GOT3 (cell line): ENCODE results near the gene ENDOU.
"Not testable (repeated sequence)": the region's sequence is repeated elsewhere in the genome, so short reads cannot be mapped to it uniquely, and the experiment has no call there.

ENCODE experiments used
- DNase-seq: peaks from one replicate; lab custom pipeline; 2025; ENCODE audit warnings: mixed read lengths; lab: John Stamatoyannopoulos, UW

The ENDOU gene

DNA sequence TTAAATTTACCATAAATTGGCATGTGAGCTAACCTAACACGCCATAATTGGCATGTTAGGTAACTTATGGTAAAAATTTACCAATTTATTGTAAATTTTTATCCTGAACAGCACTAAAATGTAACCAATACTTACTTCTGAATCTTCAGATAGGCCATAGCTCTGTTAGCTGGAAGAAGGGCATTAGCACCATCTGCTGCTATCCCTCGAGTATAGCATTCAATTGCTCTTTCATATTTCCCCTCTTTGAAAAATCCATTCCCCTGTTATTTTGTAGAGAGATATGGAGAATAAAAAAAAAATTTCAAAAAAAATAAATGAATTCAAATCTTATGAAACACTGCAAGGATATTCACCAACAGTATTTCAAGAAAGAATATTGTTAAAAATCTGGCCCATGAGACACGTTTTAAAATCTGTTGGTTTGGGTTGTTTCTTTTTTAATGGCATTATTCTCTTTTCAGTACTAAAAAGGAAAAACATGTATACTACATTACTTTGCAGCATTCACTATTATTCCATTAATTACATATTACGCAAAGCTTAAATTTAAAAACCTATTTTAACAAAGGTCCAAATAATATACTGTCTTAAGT is 38.5 kb downstream of the ENDOU start:
- no peak for DNase-seq

DNA sequence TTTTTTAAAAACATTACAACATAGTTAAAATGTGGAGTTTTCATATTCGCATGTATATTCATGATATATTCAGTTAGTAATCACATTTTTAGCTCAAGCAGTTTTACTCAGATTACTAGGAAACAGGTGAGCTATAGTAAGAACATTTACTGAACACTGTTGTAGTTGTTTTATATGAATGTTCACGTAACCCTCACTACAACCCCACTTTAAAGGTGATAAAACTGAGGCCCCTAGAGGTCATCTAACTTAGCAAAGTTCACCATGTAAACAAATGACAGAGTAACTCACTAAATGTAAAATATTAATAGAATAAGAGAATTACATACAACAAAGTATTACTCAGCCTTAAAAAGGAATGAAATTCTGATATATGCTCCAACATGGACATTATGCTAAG is 45.5 kb downstream of the ENDOU start:
- DNase-seq = no peak

GRCh38 chr12:47672068-47672467 is 53.2 kb downstream of the ENDOU start:
- DNase-seq = no peak

DNA sequence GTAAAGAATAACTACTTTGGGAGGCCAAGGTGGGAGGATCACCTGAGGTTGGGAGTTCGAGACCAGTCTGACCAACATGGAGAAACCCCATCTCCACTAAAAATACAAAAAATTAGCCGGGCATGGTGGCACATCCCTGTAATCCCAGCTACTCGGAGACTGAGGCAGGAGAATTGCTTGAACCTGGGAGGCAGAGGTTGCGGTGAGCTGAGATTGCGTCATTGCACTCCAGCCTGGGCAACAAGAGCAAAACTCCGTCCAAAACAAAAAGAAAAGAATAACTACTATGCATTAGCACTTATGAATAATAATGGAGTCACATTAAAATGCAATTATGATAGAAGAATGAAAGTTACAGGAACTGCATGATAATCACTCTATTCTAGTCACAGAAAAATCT is 57.4 kb downstream of the ENDOU start:
- DNase-seq = not testable (repeated sequence)
